Measurements from ENCODE around the gene ZNFX1. TPM values are rescaled to one million over a fixed set of nuclear protein-coding genes. Genes with fewer than 3 reads are reported as not detected.

ZNFX1 gene
- total RNA-seq, 1 donor from 2014 or later = 25.0 TPM

GRCh38 chr20:49215232-49215631 is 62.6 kb downstream of the ZNFX1 start:
- TF ChIP-seq CTCF (IDR thresholded peaks at IDR 0.05; ENCODE audit: unreplicated experiment) = no peak
- H3K4me3 Mint-ChIP-seq (ENCODE audit: unreplicated experiment) = no peak overlapping the region
- peaks cover 17% of the 10 kb centered on the region for H3K4me1 Mint-ChIP-seq (ENCODE audit: unreplicated experiment)
- peaks cover 7% of the 10 kb centered on the region for H3K36me3 Mint-ChIP-seq (ENCODE audit: low read depth, unreplicated experiment)
- no peaks in the 10 kb centered on the region for H3K9me3 Mint-ChIP-seq (ENCODE audit: unreplicated experiment)
- H3K27ac Mint-ChIP-seq (ENCODE audit: unreplicated experiment) = no peak overlapping the region
- peaks cover 7% of the 10 kb centered on the region for H3K27me3 Mint-ChIP-seq (ENCODE audit: unreplicated experiment)
- no peak for DNase-seq (ENCODE audit: low spot score)

- Mint-ChIP-seq H3K4me3 (ENCODE audit: unreplicated experiment) (no peak overlapping the region), H3K4me1 (ENCODE audit: unreplicated experiment) (peaks cover 13% of the 10 kb centered on the region), H3K27ac (ENCODE audit: unreplicated experiment) (no peak overlapping the region), H3K9me3 (ENCODE audit: unreplicated experiment) (no peaks in the 10 kb centered on the region), H3K27me3 (ENCODE audit: unreplicated experiment) (peaks cover 8% of the 10 kb centered on the region), H3K36me3 (ENCODE audit: low read depth, unreplicated experiment) (peaks cover 2% of the 10 kb centered on the region)
- no peak for DNase-seq (ENCODE audit: low spot score)
- no peak for TF ChIP-seq CTCF (IDR thresholded peaks at IDR 0.05; ENCODE audit: unreplicated experiment)
Measured at GRCh38 chr20:49214571-49214970, 63.3 kb downstream of the ZNFX1 start.

GRCh38 chr20:49210757-49211110 is 67.1 kb downstream of the ZNFX1 start:
- no peak overlapping the region for H3K27ac Mint-ChIP-seq (ENCODE audit: unreplicated experiment)
- no peaks in the 10 kb centered on the region for H3K36me3 Mint-ChIP-seq (ENCODE audit: low read depth, unreplicated experiment)
- H3K4me1 Mint-ChIP-seq (ENCODE audit: unreplicated experiment) = peaks cover 2% of the 10 kb centered on the region
- DNase-seq (ENCODE audit: low spot score) = no peak
- H3K4me3 Mint-ChIP-seq (ENCODE audit: unreplicated experiment) = no peak overlapping the region
- H3K27me3 Mint-ChIP-seq (ENCODE audit: unreplicated experiment) = peaks cover 2% of the 10 kb centered on the region
- no peak for TF ChIP-seq CTCF (IDR thresholded peaks at IDR 0.05; ENCODE audit: unreplicated experiment)
- H3K9me3 Mint-ChIP-seq (ENCODE audit: unreplicated experiment) = no peaks in the 10 kb centered on the region

- no peaks in the 10 kb centered on the region for H3K9me3 Mint-ChIP-seq (ENCODE audit: unreplicated experiment)
- peak overlapping the region; percentile 64 for H3K27ac Mint-ChIP-seq (ENCODE audit: unreplicated experiment)
- H3K4me1 Mint-ChIP-seq (ENCODE audit: unreplicated experiment) = peaks cover 2% of the 10 kb centered on the region
- TF ChIP-seq CTCF (IDR thresholded peaks at IDR 0.05; ENCODE audit: unreplicated experiment) = no peak
- no peaks in the 10 kb centered on the region for H3K36me3 Mint-ChIP-seq (ENCODE audit: low read depth, unreplicated experiment)
- peaks cover 2% of the 10 kb centered on the region for H3K27me3 Mint-ChIP-seq (ENCODE audit: unreplicated experiment)
- no peak overlapping the region for H3K4me3 Mint-ChIP-seq (ENCODE audit: unreplicated experiment)
- DNase-seq (ENCODE audit: low spot score) = no peak
Measured at GRCh38 chr20:49210101-49210756, 67.6 kb downstream of the ZNFX1 start.

- H3K9me3 Mint-ChIP-seq (ENCODE audit: unreplicated experiment) = no peaks in the 10 kb centered on the region
- H3K36me3 Mint-ChIP-seq (ENCODE audit: low read depth, unreplicated experiment) = no peaks in the 10 kb centered on the region
- TF ChIP-seq CTCF (IDR thresholded peaks at IDR 0.05; ENCODE audit: unreplicated experiment) = no peak
- H3K27ac Mint-ChIP-seq (ENCODE audit: unreplicated experiment) = no peak overlapping the region
- DNase-seq (ENCODE audit: low spot score) = no peak
- no peak overlapping the region for H3K4me3 Mint-ChIP-seq (ENCODE audit: unreplicated experiment)
- H3K4me1 Mint-ChIP-seq (ENCODE audit: unreplicated experiment) = peaks cover 2% of the 10 kb centered on the region
- peaks cover 2% of the 10 kb centered on the region for H3K27me3 Mint-ChIP-seq (ENCODE audit: unreplicated experiment)
Measured at GRCh38 chr20:49207076-49207475, 70.8 kb downstream of the ZNFX1 start.

Measured in endothelial cell (in vitro differentiated cells).